Measurements from ENCODE around the gene CACUL1. TPM values are rescaled to one million over a fixed set of nuclear protein-coding genes. Genes with fewer than 3 reads are reported as not detected.

Gene CACUL1
- total and polyA plus RNA-seq, 2 donors (not counting 3 experiments of a cell fraction or from before 2014, with no cell fraction given): 6.0 to 35.1 TPM

- Histone ChIP-seq H3K36me3 (ENCODE audit: control insufficient read depth in 2 of 2, extremely low read depth in 1 of 2, insufficient read depth in 2 of 2, low read length in 2 of 2) (no peaks in the 10 kb centered on the region), H3K4me3 (replicated peaks in 1 of 3; ENCODE audit: insufficient read depth in 1 of 3, low read depth in 1 of 3, low read length in 3 of 3) (no peak overlapping the region), H4K20me1 (replicated peaks; ENCODE audit: control insufficient read depth, extremely low read depth, insufficient read depth, low read length) (peaks cover 8% of the 10 kb centered on the region), H3K27me3 (ENCODE audit: control insufficient read depth in 2 of 2, insufficient read depth in 2 of 2, low read length in 2 of 2) (no peaks in the 10 kb centered on the region), H3K9ac (replicated peaks; ENCODE audit: extremely low read depth, insufficient read depth, low read length) (no peak overlapping the region), H3K4me1 (ENCODE audit: control insufficient read depth, extremely low read depth, insufficient read depth, low read length) (peaks cover 21% of the 10 kb centered on the region), H3K9me1 (replicated peaks; ENCODE audit: control insufficient read depth, extremely low read depth, insufficient read depth, low read length) (no peaks in the 10 kb centered on the region), H3K4me2 (ENCODE audit: insufficient read depth, low read length) (peak overlapping the region; percentile 65), H3K9me3 (replicated peaks; ENCODE audit: control insufficient read depth, insufficient read depth, low read length) (no peaks in the 10 kb centered on the region), H3K27ac (ENCODE audit: insufficient read depth, low read depth, low read length) (peak overlapping the region; percentile 64), H2AFZ (ENCODE audit: low read depth, low read length) (no peak overlapping the region), H3K79me2 (ENCODE audit: control insufficient read depth, insufficient read depth, low read length) (peaks cover 67% of the 10 kb centered on the region)
- DNase-seq (ENCODE audit: low read depth, low spot score) (peak; percentile 67), FAIRE-seq (peak; percentile 84)
- intact Hi-C loops (cut with micrococcal nuclease): loop anchor here (1.0 kb wide), 2 partner anchors 15 to 26 kb away; no protein-coding TSS in a partner anchor
- TF ChIP-seq POLR2AphosphoS5 (IDR thresholded peaks at IDR 0.05; ENCODE audit: insufficient read depth, low read depth, low read length) (no peak), GATA2 (IDR thresholded peaks at IDR 0.05; ENCODE audit: insufficient read depth, insufficient read length, low read depth, low read length) (no peak), MYC (IDR thresholded peaks at IDR 0.05; ENCODE audit: low read depth, low read length) (no peak), EZH2 (IDR thresholded peaks at IDR 0.05; ENCODE audit: borderline replicate concordance, low read depth, low read length, severe bottlenecking) (no peak), JUN (IDR thresholded peaks at IDR 0.05; ENCODE audit: borderline replicate concordance, insufficient read depth, insufficient read length, low read depth) (peak; percentile 43), FOS (IDR thresholded peaks at IDR 0.05; ENCODE audit: borderline replicate concordance, insufficient read depth, low read length) (peak; percentile 21), POLR2A (IDR thresholded peaks at IDR 0.05; ENCODE audit: low read depth, low read length) (no peak)
- TF ChIP-seq, protein P1, sequence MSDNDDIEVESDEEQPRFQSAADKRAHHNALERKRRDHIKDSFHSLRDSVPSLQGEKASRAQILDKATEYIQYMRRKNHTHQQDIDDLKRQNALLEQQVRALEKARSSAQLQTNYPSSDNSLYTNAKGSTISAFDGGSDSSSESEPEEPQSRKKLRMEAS (IDR thresholded peaks at IDR 0.05; ENCODE audit: insufficient read depth, insufficient read length): no peak
- TF ChIP-seq, protein P2, sequence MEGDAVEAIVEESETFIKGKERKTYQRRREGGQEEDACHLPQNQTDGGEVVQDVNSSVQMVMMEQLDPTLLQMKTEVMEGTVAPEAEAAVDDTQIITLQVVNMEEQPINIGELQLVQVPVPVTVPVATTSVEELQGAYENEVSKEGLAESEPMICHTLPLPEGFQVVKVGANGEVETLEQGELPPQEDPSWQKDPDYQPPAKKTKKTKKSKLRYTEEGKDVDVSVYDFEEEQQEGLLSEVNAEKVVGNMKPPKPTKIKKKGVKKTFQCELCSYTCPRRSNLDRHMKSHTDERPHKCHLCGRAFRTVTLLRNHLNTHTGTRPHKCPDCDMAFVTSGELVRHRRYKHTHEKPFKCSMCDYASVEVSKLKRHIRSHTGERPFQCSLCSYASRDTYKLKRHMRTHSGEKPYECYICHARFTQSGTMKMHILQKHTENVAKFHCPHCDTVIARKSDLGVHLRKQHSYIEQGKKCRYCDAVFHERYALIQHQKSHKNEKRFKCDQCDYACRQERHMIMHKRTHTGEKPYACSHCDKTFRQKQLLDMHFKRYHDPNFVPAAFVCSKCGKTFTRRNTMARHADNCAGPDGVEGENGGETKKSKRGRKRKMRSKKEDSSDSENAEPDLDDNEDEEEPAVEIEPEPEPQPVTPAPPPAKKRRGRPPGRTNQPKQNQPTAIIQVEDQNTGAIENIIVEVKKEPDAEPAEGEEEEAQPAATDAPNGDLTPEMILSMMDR (IDR thresholded peaks at IDR 0.05; ENCODE audit: extremely low read depth in 1 of 2, insufficient read depth in 1 of 2, low read depth in 1 of 2, low read length in 2 of 2): no peak
- ChIA-PET POLR2A (interaction anchor here (0.8 kb wide), 1 partner anchor 25 kb away, joined by 3 read pairs; the partner anchor contains the start of gene CACUL1), CTCF (interaction anchor here (1.0 to 3.4 kb wide), 5 partner anchors 9 to 24 kb away, joined by 3 to 18 read pairs (median 6); no protein-coding TSS in a partner anchor)
- TSS peak; percentile 67 for BruUV-seq (replicated peaks)
- dilution Hi-C loops (cut with MboI; ENCODE audit: extremely low pct_ligation_motif_present, low sequenced_read_pairs): no loop called here
Measured at GRCh38 chr10:118729641-118730258, 25.0 kb downstream of the CACUL1 start.
